HG02870 (cell line): ENCODE results near the gene FAM216A.

Experiments
- ATAC-seq: cut with Tn5 transposase; IDR thresholded peaks from one replicate; pipeline ENCODE4 v1.9.1; 2021; ENCODE audit warnings: mild to moderate bottlenecking, moderate library complexity; ENCODE audit not compliant: unreplicated experiment

Gene FAM216A

GRCh38 chr12:110537605-110538409 is 69.2 kb downstream of the FAM216A start:
- ATAC-seq: no peak

DNA sequence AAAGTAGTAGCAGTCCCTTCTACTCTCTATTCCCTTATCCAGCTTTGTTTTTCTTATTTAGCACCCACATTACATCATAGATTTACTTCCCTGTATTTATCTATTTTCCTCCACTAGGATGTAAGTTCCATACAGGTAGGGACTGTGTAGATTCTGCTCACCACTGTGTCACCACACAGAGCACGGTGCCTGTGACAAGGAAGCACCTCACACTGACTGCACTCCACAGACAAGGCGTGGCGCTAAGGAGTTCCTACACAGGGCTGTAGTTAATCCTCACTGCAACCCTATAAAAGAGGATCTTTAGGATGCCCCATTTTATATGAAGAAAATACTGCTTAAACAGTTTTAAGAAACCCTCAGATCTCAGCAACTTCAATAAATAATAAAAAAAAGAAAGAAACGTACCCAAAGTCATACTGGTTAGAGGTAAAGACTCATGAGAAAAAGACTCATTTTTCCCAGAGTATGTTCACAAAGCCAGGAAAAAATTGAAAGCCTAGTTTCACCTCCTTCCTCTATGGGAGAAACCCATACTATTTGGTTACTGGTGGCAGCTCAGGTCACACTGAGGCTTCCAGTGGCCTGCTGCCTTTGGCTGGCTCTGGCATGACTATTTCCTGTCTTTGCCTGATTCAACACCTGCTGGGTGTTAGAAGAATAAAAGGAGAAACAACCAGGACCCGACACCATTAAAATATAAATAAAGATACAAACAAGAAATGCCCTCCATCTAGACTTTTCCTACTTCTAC is 70.4 kb downstream of the FAM216A start:
- no peak for ATAC-seq
